Measurements from ENCODE around the gene SMIM9. TPM values are rescaled to one million over a fixed set of nuclear protein-coding genes. Genes with fewer than 3 reads are reported as not detected.

Gene SMIM9
- total and polyA plus RNA-seq, 4 donors: 0.28 TPM; not detected in 3

DNA sequence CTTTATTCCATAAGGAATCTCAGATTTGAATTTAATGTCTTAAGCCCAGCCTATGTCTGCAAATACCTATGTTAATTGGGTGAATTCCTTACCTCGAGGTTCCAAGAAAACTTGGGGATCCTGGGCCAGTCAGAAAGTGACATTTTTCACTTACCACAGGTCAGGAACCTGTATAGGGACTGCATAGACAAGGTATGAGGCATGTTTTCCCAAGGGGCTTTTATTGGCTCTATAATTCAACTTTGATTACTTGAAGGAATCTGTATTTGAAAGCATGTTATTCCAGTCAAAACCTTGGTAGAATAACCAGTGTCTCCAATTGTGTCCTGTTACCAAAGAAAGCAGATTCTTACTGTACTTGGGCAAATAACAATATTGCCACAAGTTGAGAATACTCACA, 20.7 kb downstream of the SMIM9 start:
- H3K27me3 ChIP-seq (ENCODE audit: control insufficient read depth in 3 of 3, insufficient read depth in 3 of 3, low read length in 2 of 3): no peaks in the 10 kb centered on the region
- no peak overlapping the region for H3K4me3 ChIP-seq
- no peaks in the 10 kb centered on the region for H3K9me3 ChIP-seq (ENCODE audit: control insufficient read depth in 4 of 4, insufficient read depth in 3 of 4, low read length in 3 of 4)
- WGBS, 2 donors: 27 to 80% methylated on average over 1 of the region's 1 CpG
- DNase-seq: no peak
- H3K9ac ChIP-seq (ENCODE audit: insufficient read depth in 1 of 2, low read length in 2 of 2): no peak overlapping the region
- H3K27ac ChIP-seq (ENCODE audit: low read depth in 1 of 2, low read length in 1 of 2): no peak overlapping the region
- no peaks in the 10 kb centered on the region for H3K4me1 ChIP-seq (ENCODE audit: control insufficient read depth in 5 of 5, insufficient read depth in 5 of 5, low read length in 5 of 5)
- no peaks in the 10 kb centered on the region for H3K36me3 ChIP-seq (ENCODE audit: control insufficient read depth in 4 of 4, insufficient read depth in 4 of 4, low read length in 4 of 4)
- ATAC-seq (ENCODE audit: insufficient read depth, low FRiP score): no peak
- TF ChIP-seq, protein P1, sequence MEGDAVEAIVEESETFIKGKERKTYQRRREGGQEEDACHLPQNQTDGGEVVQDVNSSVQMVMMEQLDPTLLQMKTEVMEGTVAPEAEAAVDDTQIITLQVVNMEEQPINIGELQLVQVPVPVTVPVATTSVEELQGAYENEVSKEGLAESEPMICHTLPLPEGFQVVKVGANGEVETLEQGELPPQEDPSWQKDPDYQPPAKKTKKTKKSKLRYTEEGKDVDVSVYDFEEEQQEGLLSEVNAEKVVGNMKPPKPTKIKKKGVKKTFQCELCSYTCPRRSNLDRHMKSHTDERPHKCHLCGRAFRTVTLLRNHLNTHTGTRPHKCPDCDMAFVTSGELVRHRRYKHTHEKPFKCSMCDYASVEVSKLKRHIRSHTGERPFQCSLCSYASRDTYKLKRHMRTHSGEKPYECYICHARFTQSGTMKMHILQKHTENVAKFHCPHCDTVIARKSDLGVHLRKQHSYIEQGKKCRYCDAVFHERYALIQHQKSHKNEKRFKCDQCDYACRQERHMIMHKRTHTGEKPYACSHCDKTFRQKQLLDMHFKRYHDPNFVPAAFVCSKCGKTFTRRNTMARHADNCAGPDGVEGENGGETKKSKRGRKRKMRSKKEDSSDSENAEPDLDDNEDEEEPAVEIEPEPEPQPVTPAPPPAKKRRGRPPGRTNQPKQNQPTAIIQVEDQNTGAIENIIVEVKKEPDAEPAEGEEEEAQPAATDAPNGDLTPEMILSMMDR (IDR thresholded peaks at IDR 0.05; ENCODE audit: control extremely low read depth, extremely low read depth): no peak

DNA sequence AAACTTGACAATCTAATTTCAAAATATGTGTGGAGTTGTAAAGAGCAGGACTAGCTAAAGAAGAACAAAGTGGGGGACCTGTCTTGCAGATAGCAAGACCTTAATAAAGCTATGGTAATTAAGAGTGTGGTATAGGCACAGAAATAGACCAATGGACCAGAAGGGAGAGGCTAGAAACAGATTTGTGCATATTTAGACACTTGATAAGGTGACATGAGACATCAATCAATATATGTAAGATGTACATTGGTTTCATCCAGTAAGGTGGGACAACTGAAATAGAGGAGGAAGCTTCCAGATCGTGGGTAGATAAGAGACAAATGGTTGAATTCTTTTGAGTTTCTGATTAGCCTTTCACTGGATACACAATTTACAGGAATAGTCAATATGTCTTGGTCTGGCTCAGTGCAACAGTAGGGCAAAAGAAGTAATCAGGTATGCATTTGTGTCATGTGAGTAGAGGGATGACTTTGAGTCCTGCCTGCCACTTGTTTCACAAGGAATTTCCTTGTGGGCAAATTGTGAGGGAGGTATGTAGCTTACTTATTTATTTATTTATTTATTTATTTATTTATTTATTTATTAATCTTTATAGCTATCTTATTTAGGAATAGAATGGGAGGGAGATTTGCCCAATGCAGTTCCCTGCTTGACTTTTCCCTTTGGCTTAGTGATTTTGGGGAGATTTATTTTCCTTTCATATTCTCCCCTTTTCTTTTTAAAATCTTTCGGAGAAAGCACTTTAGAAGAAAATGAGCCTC, 21.9 kb downstream of the SMIM9 start:
- no peak overlapping the region for H3K27ac ChIP-seq (ENCODE audit: low read depth in 1 of 2, low read length in 1 of 2)
- ATAC-seq (ENCODE audit: insufficient read depth, low FRiP score) (no peak), DNase-seq (no peak)
- no peak overlapping the region for H3K4me3 ChIP-seq
- TF ChIP-seq, protein P1 (IDR thresholded peaks at IDR 0.05; ENCODE audit: control extremely low read depth, extremely low read depth): no peak
- 78 to 96% methylated on average over 2 of the region's 2 CpGs for whole genome bisulfite sequencing, 2 donors
- peaks cover 0 to under 1% (median 0%) of the 10 kb centered on the region in 4 donors for H3K9me3 ChIP-seq (ENCODE audit: control insufficient read depth in 4 of 4, insufficient read depth in 3 of 4, low read length in 3 of 4)
- H3K36me3 ChIP-seq (ENCODE audit: control insufficient read depth in 4 of 4, insufficient read depth in 4 of 4, low read length in 4 of 4): no peaks in the 10 kb centered on the region
- H3K27me3 ChIP-seq (ENCODE audit: control insufficient read depth in 3 of 3, insufficient read depth in 3 of 3, low read length in 2 of 3): no peaks in the 10 kb centered on the region
- H3K4me1 ChIP-seq (ENCODE audit: control insufficient read depth in 5 of 5, insufficient read depth in 5 of 5, low read length in 5 of 5): no peaks in the 10 kb centered on the region
- H3K9ac ChIP-seq (ENCODE audit: insufficient read depth in 1 of 2, low read length in 2 of 2): no peak overlapping the region

DNA sequence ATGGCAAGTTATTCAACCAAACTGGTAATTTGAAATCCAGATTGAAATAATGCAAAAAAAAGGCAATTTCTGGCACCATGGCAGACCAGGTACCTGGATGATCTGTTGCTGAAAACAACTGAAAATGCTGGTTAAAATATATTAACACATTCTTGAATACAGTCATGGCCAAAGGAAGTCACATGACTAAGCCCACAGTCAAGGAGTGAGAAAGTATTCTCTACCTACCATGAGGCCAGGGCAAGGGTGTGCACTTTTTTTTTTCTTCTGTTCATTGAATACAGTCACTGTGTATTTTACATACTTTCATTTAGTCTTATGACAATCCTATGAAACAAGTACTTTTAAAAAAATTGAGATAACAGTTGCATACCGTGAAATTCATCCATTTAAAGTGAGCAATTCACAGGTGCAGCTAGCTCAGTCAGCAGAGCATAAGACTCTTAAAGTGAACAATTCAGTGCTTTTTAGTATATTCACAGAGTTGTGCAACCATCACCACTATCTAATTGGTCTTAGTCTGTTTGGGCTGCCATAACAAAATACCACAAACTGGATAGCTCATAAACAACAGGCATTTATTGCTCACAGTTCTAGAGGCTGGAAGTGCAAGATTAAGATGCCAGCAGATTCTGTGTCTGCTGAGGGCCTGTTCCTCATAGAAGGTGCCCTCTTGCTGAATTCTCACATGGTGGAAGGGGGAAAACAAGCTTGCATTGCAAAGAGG, 24.4 kb downstream of the SMIM9 start:
- Histone ChIP-seq H3K9ac (ENCODE audit: insufficient read depth in 1 of 2, low read length in 2 of 2) (no peak overlapping the region), H3K36me3 (ENCODE audit: control insufficient read depth in 4 of 4, insufficient read depth in 4 of 4, low read length in 4 of 4) (no peaks in the 10 kb centered on the region), H3K27ac (ENCODE audit: low read depth in 1 of 2, low read length in 1 of 2) (no peak overlapping the region), H3K9me3 (ENCODE audit: control insufficient read depth in 4 of 4, insufficient read depth in 3 of 4, low read length in 3 of 4) (peaks cover 0 to 3% (median 0%) of the 10 kb centered on the region in 4 donors), H3K4me1 (ENCODE audit: control insufficient read depth in 5 of 5, insufficient read depth in 5 of 5, low read length in 5 of 5) (peaks cover 0 to 5% (median 0%) of the 10 kb centered on the region in 5 donors), H3K4me3 (no peak overlapping the region), H3K27me3 (ENCODE audit: control insufficient read depth in 3 of 3, insufficient read depth in 3 of 3, low read length in 2 of 3) (no peaks in the 10 kb centered on the region)
- DNase-seq: no peak
- no peak for ATAC-seq (ENCODE audit: insufficient read depth, low FRiP score)
- TF ChIP-seq, protein P1 (IDR thresholded peaks at IDR 0.05; ENCODE audit: control extremely low read depth, extremely low read depth): no peak
- 62 to 75% methylated on average over 1 of the region's 1 CpG for WGBS, 2 donors
